Right lobe of liver (tissue), 6 donors: ENCODE results near the gene NEO1. TPM values are rescaled to one million over a fixed set of nuclear protein-coding genes. Genes with fewer than 3 reads are reported as not detected.

Experiments
- ATAC-seq, 4 donors: fragments of 200-7000 bp; cut with Tn5 transposase; one replicate each; pipeline ENCODE4 v1.9.1; 2020; ENCODE audit warnings: mild to moderate bottlenecking in 4 of 4, moderate library complexity in 4 of 4
- DNase-seq, 3 donors: peaks; one replicate each; pipeline ENCODE4 v3.0.0-alpha.2; 2020
- H3K27ac ChIP-seq, 3 donors: fragments of 200-600 bp; one replicate each; pipeline ENCODE4 v1.8.0; 2022
- H3K27me3 ChIP-seq, 2 donors: fragments of 200-600 bp; one replicate each; pipeline ENCODE4 v1.8.0; 2022
- H3K36me3 ChIP-seq, 4 donors: fragments of 200-600 bp; sonication (generic) in 1 of 4; one replicate each; pipeline versions ENCODE4 v1.5.1 to v1.8.0; 2017 to 2022; ENCODE audit warnings: control low read depth in 1 of 4
- H3K4me1 ChIP-seq, 4 donors: fragments of 200-600 bp; sonication (generic) in 1 of 4; one replicate each; pipeline versions ENCODE4 v1.5.1 to v1.8.0; 2017 to 2022; ENCODE audit warnings: control low read depth in 1 of 4
- H3K4me3 ChIP-seq, 3 donors: fragments of 200-600 bp; one replicate each; pipeline ENCODE4 v1.8.0; 2022
- H3K9me3 ChIP-seq, 4 donors: fragments of 200-600 bp; sonication (generic) in 1 of 4; one replicate each; pipeline versions ENCODE4 v1.5.1 to v1.8.0; 2017 to 2022; ENCODE audit warnings: control low read depth in 1 of 4
- CTCF ChIP-seq, 4 donors: fragments of 200-600 bp in 3 of 4; fragments of 450-650 bp in 1 of 4; IDR thresholded peaks; one replicate each; pipeline versions ENCODE4 v1.5.1 to v1.8.0; 2016 to 2022; ENCODE audit warnings: antibody characterized with exemption in 4 of 4, mild to moderate bottlenecking in 2 of 4
- POLR2A ChIP-seq: fragments of 450-650 bp; IDR thresholded peaks from one replicate; pipeline ENCODE4 v1.6.1; 2017; ENCODE audit warnings: antibody characterized with exemption, mild to moderate bottlenecking
- WGBS: methylation state at CpG from one replicate; pipeline ENCODE4 v1.1.6; 2018; ENCODE audit warnings: low coverage, low lambda C conversion rate; ENCODE audit not compliant: insufficient coverage; ENCODE audit errors: missing lambda C conversion rate; 5-methylcytosine and 5-hydroxymethylcytosine counted together
- intact Hi-C, 2 donors: fragments of 100-400 bp; cut with DNase I; formaldehyde crosslinking; loops; one replicate each; pipeline versions ENCODE4 v1.11.2 to v1.14.1; 2022
- total RNA-seq, 6 experiments: library from RNA; depleted of rRNA in 2 of 6; stranded (reverse); fragments of >200 nt in 2 of 6; fragmentation: NEBNext Ultra II Directional in 3 of 6; extraction: Animal tissue kit (Norgen Biotek cat#: 25700) in 3 of 6; gene quantifications; one replicate each; pipeline versions ENCODE4 v1.1.0 to v1.2.4, GENCODE V29; 2016 to 2023
- donor health status: DM: no; HTN: yes; CAD: no.
- donor health status: DM: no; HTN: no; CAD: no.
- donor health status: DM: no; HTN: no; CAD: no.
- donor health status: DM: no; HTN: yes; CAD: no.
- donor health status: DM: no; HTN: yes; CAD: no.

The NEO1 gene
- total RNA-seq, 6 experiments from 2014 or later = 8.3 to 13.2 (median 10.3) TPM

GRCh38 chr15:73033611-73034010 lies 18.7 kb upstream of the NEO1 start:
- intact Hi-C loops = no loop called here
- no peaks in the 10 kb centered on the region for H3K9me3 ChIP-seq
- ATAC-seq = no peak
- H3K4me1 ChIP-seq = no peaks in the 10 kb centered on the region
- no peak overlapping the region for H3K27ac ChIP-seq
- DNase-seq = no peak
- H3K4me3 ChIP-seq = no peak overlapping the region
- TF ChIP-seq POLR2A (no peak), CTCF (IDR thresholded peaks at IDR 0.05) (no peak)
- no peaks in the 10 kb centered on the region for H3K36me3 ChIP-seq
- WGBS = 81% methylated on average over 3 of the region's 5 CpGs
- H3K27me3 ChIP-seq = no peaks in the 10 kb centered on the region

DNA sequence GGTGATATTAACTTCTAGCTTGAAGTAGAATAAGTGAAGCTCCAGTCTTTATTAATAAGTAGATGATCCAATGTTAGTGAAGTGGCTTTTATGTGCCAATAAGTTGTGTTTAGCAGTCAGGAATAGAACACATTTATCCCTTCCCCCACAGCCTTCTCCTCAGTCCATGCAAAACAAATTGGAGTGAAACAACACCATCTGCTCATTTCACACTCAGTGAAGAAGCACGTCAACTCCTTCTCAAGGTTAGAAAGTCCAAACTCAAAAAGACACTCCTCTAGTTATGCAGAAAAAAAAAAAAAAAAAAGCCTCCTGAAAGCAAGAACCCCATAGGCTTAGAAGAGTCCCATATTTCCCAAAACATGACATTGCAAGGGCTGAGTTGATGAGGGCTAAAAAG lies 18.0 kb upstream of the NEO1 start:
- Histone ChIP-seq H3K27me3 (no peaks in the 10 kb centered on the region), H3K27ac (no peak overlapping the region), H3K9me3 (no peaks in the 10 kb centered on the region), H3K4me1 (no peaks in the 10 kb centered on the region), H3K4me3 (no peak overlapping the region), H3K36me3 (no peaks in the 10 kb centered on the region)
- WGBS = 60% methylated on average over 1 of the region's 1 CpG
- ATAC-seq (no peak), DNase-seq (no peak)
- TF ChIP-seq POLR2A (no peak), CTCF (IDR thresholded peaks at IDR 0.05) (no peak)
- intact Hi-C loops = no loop called here

- WGBS = 62% methylated on average over 2 of the region's 2 CpGs
- intact Hi-C loops = no loop called here
- no peaks in the 10 kb centered on the region for H3K27me3 ChIP-seq
- no peaks in the 10 kb centered on the region for H3K4me1 ChIP-seq
- no peaks in the 10 kb centered on the region for H3K9me3 ChIP-seq
- no peaks in the 10 kb centered on the region for H3K36me3 ChIP-seq
- TF ChIP-seq CTCF (IDR thresholded peaks at IDR 0.05) (no peak), POLR2A (no peak)
- no peak overlapping the region for H3K4me3 ChIP-seq
- DNase-seq = no peak
- no peak for ATAC-seq
- H3K27ac ChIP-seq = no peak overlapping the region
Measured at GRCh38 chr15:73035221-73035620, 17.0 kb upstream of the NEO1 start.

DNA sequence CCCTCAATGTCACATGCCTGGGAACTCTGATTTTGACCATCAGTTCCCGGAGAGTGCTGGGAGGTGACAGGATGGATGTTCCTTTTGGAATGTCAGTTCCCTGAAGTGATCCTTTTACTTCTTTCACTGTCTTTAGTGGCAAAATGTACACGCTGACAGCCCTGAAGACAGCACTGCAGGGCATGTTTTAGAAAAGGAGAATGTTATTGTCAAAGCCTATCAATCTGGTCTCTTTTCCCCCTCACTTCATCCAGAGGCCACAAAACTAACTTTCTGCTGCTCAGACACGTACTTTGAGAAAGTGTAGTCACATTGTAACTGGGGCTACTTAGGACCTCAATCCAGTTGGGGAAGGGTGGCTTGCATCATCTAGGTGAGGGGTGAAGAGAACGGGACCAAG lies 14.0 kb upstream of the NEO1 start:
- H3K4me1 ChIP-seq = no peaks in the 10 kb centered on the region
- intact Hi-C loops = no loop called here

More for the DNA sequence above, 14.0 kb upstream of the NEO1 start:
- Histone ChIP-seq H3K4me3 (no peak overlapping the region), H3K9me3 (no peaks in the 10 kb centered on the region), H3K36me3 (no peaks in the 10 kb centered on the region), H3K27ac (no peak overlapping the region), H3K27me3 (no peaks in the 10 kb centered on the region)
- WGBS = 43% methylated on average over 3 of the region's 4 CpGs
- ATAC-seq (no peak), DNase-seq (no peak)
- no peak for TF ChIP-seq CTCF (IDR thresholded peaks at IDR 0.05)
- TF ChIP-seq POLR2A = no peak
